HG03108 (cell line): ENCODE data around the gene PELI2.

ENCODE experiments used
- ATAC-seq: cut with Tn5 transposase; IDR thresholded peaks from one replicate; pipeline ENCODE4 v1.9.1; 2021; ENCODE audit warnings: moderate library complexity; ENCODE audit not compliant: unreplicated experiment

PELI2 gene

DNA sequence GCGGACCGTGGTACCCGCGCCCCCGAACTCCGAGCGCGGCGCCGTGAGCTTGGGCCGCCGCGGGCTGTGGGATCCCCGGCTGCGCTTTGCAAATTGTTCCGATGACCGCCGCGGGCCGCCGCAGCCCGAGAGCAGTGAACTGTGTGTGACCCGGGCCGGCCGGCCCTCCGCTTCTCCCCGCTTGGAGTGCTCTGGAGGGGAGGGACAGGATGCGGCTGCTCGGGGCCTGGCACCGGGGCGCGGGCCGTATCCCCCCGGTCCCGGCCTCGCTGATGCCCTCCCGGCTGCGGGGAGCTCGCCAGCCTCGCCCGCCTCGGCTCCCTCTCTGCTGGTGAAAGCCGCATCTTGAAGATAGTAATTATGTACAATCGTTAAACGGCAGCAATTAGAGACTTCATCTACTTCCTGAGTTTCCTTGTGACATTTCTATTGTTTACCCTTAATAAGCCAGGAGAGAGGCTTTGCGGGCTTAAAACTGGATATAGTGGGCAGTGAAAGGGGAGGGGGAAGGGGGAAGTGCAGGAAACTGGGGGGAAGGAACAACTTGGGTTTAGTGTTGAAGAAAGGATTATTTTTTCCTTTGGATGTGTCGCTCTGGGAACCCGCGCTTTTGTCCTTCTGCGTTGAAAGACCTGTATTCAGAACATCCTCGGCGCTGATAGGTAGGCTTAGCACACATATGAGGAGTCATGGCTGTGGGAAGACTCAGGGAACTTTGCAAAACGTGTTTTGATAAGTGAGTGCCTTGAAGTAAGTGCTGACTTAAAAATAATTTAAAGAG, 1.2 kb downstream of the PELI2 start:
- no peak for ATAC-seq

DNA sequence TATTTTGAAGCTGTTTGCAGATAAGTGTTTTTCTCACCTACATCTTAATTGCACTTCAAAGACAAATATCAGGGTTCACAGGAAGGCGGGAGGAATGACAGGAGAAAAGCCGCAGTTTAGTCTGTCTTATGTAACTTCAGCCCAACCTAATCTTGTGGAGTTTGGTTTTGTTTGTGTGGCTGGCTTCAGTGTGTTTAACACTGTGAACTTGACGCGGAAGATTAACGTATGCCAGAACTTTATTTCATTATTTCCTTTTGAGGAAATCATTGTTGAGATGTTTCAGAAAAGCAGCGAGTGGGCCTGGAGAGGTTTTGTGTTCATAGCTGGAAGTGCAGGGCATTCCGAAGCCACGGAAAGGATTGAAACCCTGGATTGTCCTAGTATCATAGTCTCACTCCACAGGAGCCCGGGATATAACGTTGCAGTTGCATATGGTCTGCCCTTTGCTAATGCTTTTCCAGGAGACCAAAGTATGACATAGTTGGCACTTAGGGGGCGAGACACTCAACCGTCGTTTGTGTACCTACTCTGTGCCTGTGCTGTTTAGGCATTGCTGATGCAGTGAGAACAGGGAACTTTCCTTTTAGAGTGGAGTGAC, 2.0 kb downstream of the PELI2 start:
- no peak for ATAC-seq

DNA sequence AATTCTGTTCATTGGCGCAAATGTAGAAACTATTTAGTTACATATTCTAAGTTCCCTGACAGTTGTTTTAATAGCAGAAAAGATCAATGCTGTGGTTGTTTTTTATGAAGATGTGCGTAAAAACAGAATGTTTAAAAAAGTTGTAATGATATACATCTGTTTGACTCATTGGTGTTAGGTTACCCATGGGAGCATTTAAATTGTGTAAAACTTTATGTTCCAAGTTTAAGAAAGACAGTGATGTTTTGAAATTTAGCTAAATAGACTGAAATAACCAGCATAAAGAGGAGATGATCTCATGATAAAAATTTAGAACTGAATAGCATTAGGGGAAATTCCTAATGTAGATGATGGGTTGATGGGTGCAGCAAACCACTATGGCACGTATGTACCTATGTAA, 3.6 kb downstream of the PELI2 start:
- no peak for ATAC-seq

- no peak for ATAC-seq
Observed at GRCh38 chr14:56122301-56122700, 4.1 kb downstream of the PELI2 start.

- ATAC-seq, result no peak
Observed at GRCh38 chr14:56124327-56124726, 6.1 kb downstream of the PELI2 start.

DNA sequence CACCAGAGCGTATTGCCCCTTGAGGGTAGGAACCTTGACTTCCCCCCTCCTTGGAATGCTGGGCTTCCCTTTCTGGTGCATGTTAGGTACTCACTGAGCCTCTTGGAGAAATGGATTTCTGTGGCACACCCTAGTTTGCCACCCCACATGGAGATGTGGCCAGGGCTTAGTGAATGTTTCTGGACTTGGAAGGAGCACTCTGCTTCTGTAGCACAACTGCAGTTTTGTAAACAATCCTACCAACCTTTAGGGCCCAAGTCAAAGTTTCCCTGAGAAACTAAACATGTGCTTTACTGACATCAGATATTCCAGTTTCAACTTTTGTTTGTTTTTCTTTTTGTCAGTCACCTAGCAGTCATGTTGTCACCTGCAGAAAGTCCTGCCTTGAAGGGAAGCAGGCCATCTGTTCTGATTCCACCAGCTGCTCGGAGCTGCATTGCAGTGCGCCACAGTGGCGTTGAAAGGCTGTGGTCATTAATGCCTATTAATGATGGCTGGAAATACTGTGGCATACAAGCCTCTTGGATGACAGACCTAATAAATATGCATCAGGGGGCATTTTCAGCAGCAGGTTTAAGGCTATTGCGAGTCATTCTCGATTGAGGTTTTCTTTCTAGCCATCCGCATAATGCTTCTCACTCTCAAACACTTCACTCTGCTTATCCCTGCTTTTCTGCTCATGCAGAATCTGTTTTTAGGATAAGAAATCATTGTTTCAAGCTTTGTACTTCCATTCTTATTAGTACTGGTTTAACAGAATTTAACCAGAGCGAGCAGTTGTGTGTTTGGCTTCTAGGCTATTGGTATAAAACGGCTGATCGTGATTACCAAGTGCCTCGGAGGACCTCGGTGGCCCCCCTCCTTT, 7.8 kb downstream of the PELI2 start:
- no peak for ATAC-seq

GRCh38 chr14:56126637-56126913, 8.4 kb downstream of the PELI2 start:
- ATAC-seq, result no peak

DNA sequence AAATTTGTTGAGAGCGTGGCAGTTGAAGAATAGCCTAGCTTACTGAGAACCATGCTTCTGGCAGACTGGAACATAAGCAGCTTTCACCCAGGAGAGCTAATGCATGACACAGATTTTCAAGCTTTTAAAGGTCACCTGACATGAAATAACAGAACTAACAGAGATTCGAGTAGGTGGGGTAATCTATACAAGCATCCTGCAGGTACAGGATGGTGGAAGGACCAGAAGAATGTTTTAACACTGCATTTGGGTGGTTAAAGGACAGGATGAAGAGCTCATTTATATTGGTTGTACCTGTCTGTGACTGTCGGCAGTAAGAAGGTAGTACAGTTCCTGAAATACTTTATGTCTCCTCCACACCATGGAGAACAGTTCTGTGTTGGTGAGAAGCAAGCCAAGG, 8.9 kb downstream of the PELI2 start:
- ATAC-seq, result no peak

GRCh38 chr14:56129092-56129491, 10.9 kb downstream of the PELI2 start:
- no peak for ATAC-seq

GRCh38 chr14:56129933-56130332, 11.7 kb downstream of the PELI2 start:
- no peak for ATAC-seq

DNA sequence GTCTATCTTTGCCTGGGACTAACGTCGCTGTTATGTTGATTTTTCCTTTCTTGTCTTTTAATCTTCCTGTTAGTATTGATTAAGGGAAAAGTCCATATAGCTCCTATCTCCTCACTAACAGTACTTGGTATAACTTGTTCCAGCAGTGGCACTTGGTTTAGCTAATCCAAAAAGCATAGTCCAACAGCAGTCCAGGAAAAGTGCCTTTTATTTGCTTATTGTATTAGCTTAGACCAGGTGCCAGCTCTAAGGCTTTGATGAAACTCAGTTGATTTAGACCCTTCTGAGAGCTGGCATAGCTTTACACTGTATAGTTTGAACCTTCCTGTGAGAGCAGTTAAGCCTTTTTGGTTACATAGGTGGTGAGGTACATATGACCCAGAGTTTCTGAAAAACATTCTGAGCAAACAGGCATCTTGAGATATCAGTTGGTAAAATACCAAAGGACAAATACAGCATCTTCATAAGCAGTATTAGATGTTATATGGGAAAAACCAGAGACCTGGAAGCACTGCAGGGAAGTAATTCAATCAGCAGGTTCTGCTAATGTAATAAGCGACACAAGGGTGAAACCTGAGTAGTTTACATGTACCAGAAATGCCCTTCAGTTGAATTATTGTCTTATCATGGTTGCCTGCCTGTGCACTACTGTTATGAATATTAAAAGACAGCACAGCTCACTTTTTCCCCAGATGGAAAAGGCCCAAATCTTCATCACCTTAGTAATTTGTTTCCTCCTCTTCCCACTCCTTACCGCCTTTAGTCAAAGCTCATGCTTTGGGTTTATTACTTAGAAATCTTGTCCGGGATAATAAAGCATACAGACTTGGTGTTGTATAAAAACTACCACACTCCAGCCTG, 13.0 kb downstream of the PELI2 start:
- ATAC-seq, result no peak

GRCh38 chr14:56131865-56132833, 13.9 kb downstream of the PELI2 start:
- no peak for ATAC-seq

- no peak for ATAC-seq
Observed at GRCh38 chr14:56133547-56133946, 15.3 kb downstream of the PELI2 start.

DNA sequence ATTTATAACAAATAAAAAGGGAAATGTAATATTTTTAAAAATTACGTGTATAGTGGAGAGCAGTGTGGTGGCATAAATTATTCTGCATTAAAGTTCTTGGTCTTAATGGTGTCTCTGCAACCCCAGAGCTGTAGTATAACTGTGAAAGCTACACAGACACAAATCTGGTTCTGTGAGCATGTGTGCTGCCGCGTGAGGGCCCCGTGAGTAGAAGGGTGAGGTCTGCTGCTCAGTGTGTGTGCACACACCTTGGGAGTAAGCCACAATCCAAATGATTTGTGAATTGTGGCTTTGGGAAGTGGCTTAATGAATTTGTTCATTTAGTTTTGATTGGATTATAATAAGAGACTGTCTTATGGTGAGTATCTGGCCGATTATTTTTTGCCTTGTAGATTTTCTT, 16.8 kb downstream of the PELI2 start:
- ATAC-seq, result no peak

GRCh38 chr14:56135668-56136067, 17.5 kb downstream of the PELI2 start:
- no peak for ATAC-seq

DNA sequence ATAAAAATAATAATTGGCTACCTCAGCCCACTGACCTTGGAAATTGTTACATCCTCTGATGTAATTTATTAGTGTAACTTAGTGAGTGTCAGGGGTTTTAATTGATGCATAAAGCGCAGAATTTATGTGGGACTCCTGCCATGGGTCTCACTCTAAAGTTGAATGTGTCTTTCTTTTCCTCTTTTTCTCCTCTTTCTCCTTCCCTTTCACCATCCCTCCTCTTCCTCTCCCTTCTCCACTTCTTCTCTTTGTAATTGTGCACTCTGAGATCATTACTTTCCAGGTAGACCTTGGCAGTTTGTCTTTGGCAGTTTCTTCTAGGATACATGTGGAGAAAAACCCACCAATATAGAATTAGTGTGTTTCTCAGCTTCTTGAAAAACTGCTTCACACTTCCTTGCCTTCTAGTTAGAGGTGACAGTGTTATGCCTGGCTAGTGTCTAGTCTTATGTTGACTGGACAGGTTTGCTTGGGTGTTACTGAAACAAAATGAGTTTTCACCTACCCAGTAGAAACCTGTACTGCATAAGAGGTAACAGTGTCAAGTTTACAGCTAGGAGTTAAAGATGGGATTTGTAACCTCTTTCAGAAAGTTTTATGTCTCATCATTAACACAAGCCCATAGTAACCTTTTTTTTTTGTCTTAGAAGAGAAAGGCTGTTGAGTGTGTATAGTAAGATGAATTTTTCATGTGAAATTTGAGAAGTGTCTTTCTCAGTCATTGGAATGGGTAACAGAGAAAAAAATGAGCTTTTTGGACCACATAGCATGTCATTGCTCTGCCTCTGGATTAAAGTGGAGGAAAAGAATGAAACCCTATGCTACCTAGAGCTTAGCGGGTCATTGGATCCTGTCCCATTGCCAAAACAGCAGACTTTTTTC, 18.6 kb downstream of the PELI2 start:
- no peak for ATAC-seq

DNA sequence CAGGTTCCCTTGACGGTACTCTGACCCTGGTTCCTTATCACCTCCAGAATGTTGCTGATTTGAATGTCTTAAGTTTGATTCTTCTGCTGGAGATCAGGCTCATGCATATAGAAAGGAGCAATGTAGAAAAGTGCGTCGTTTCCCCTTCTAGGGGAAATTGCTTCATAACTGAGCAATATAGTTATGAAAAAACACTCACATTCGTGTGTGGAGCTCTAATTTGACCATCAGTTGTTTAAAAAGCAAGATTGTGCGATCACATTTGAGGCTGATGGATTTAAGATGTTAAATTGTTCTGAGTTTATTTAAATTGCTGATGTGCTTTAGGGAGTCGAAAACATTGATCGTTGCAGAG, 19.2 kb downstream of the PELI2 start:
- ATAC-seq, result no peak

GRCh38 chr14:56137849-56138248, 19.6 kb downstream of the PELI2 start:
- no peak for ATAC-seq

- ATAC-seq, result no peak
Observed at GRCh38 chr14:56138928-56139327, 20.7 kb downstream of the PELI2 start.
